NOMO-1 (cell line): ENCODE data around the gene PDS5A.
"Not testable (repeated sequence)": the region's sequence is repeated elsewhere in the genome, so short reads cannot be mapped to it uniquely, and the experiment has no call there.

ENCODE experiments used
- DNase-seq, 2 experiments: peaks; one replicate each; lab custom pipeline; 2025; ENCODE audit not compliant: unreplicated experiment in 2 of 2; lab: John Stamatoyannopoulos, UW

Gene PDS5A

GRCh38 chr4:39841894-39842293 is 135.8 kb downstream of the PDS5A start:
- DNase-seq, result no peak

GRCh38 chr4:39840516-39840915 is 137.2 kb downstream of the PDS5A start:
- DNase-seq, result not testable (repeated sequence)

GRCh38 chr4:39840027-39840426 is 137.7 kb downstream of the PDS5A start:
- DNase-seq, result no peak

GRCh38 chr4:39838431-39838830 is 139.3 kb downstream of the PDS5A start:
- DNase-seq, result not testable (repeated sequence)

GRCh38 chr4:39834269-39834668 is 143.4 kb downstream of the PDS5A start:
- no peak for DNase-seq

- DNase-seq, result no peak
These were observed 151.9 kb downstream of the PDS5A start for GRCh38 chr4:39825741-39826231.

- peak; percentile 69 to 89 for DNase-seq
These were observed 152.6 kb downstream of the PDS5A start for GRCh38 chr4:39825090-39825489.

GRCh38 chr4:39823191-39823590 is 154.5 kb downstream of the PDS5A start:
- no peak for DNase-seq

- DNase-seq, result no peak
These were observed 155.0 kb downstream of the PDS5A start for GRCh38 chr4:39822662-39823061.

GRCh38 chr4:39821951-39822350 is 155.8 kb downstream of the PDS5A start:
- DNase-seq, result no peak

GRCh38 chr4:39820186-39820585 is 157.5 kb downstream of the PDS5A start:
- DNase-seq, result no peak

GRCh38 chr4:39818646-39819045 is 159.1 kb downstream of the PDS5A start:
- no peak for DNase-seq

- no peak for DNase-seq
These were observed 163.1 kb downstream of the PDS5A start for GRCh38 chr4:39814403-39815185.

- not testable (repeated sequence) for DNase-seq
These were observed 163.9 kb downstream of the PDS5A start for GRCh38 chr4:39813761-39814160.

- not testable (repeated sequence) for DNase-seq
These were observed 164.7 kb downstream of the PDS5A start for GRCh38 chr4:39813033-39813432.

- no peak for DNase-seq
These were observed 165.2 kb downstream of the PDS5A start for GRCh38 chr4:39812500-39812899.

GRCh38 chr4:39808231-39808749 is 169.4 kb downstream of the PDS5A start:
- DNase-seq, result peak; percentile 31 to 48

GRCh38 chr4:39802005-39802404 is 175.7 kb downstream of the PDS5A start:
- DNase-seq, result no peak

- not testable (repeated sequence) for DNase-seq
These were observed 184.7 kb downstream of the PDS5A start for GRCh38 chr4:39792976-39793375.

GRCh38 chr4:39792529-39792928 is 185.2 kb downstream of the PDS5A start:
- no peak for DNase-seq

- DNase-seq, result no peak
These were observed 185.6 kb downstream of the PDS5A start for GRCh38 chr4:39792128-39792527.

GRCh38 chr4:39786838-39787237 is 190.9 kb downstream of the PDS5A start:
- no peak for DNase-seq
